ENCODE measurements around the gene TRIM23.
"Not testable (repeated sequence)": the region's sequence is repeated elsewhere in the genome, so short reads cannot be mapped to it uniquely, and the experiment has no call there.

TRIM23 gene

GRCh38 chr5:65624025-65624570, at the start of gene TRIM23:
Gene TRIM23 (minus strand): TSS chr5:65624333. CDS start chr5:65624274, 59 bp downstream.
- peak; percentile 97 for DNase-seq

GRCh38 chr5:65672796-65673195, 48.7 kb upstream of the TRIM23 start:
- no peak for DNase-seq

GRCh38 chr5:65668696-65669095, 44.6 kb upstream of the TRIM23 start:
- DNase-seq, result no peak

GRCh38 chr5:65663804-65664521, 39.8 kb upstream of the TRIM23 start:
- no peak for DNase-seq

- DNase-seq, result no peak
Observed at GRCh38 chr5:65654713-65655112, 30.6 kb upstream of the TRIM23 start.

- DNase-seq, result no peak
Observed at GRCh38 chr5:65651144-65651543, 27.0 kb upstream of the TRIM23 start.

GRCh38 chr5:65647941-65648340, 23.8 kb upstream of the TRIM23 start:
- DNase-seq, result no peak

- DNase-seq, result no peak
Observed at GRCh38 chr5:65646938-65647337, 22.8 kb upstream of the TRIM23 start.

GRCh38 chr5:65640240-65640639, 16.1 kb upstream of the TRIM23 start:
- no peak for DNase-seq

GRCh38 chr5:65630981-65631380, 6.8 kb upstream of the TRIM23 start:
- no peak for DNase-seq

- peak; percentile 23 for DNase-seq
Observed at GRCh38 chr5:65625743-65626142, 1.6 kb upstream of the TRIM23 start.

GRCh38 chr5:65624571-65625555, 730 bp upstream of the TRIM23 start, which contains the start of the genes SHLD3 and TRAPPC13:
Gene SHLD3 (plus strand): TSS chr5:65625027. CDS start chr5:65629588, 4,561 bp downstream.
Gene TRAPPC13 (plus strand): TSS chr5:65625027. CDS start chr5:65625061, 34 bp downstream.
- peak; percentile 97 for DNase-seq

GRCh38 chr5:65623482-65623881, 651 bp downstream of the TRIM23 start:
- peak; percentile 38 for DNase-seq

GRCh38 chr5:65621961-65622360, 2.2 kb downstream of the TRIM23 start:
- DNase-seq, result not testable (repeated sequence)

GRCh38 chr5:65620021-65620420, 4.1 kb downstream of the TRIM23 start:
- no peak for DNase-seq

- DNase-seq, result no peak
Observed at GRCh38 chr5:65612298-65612907, 11.7 kb downstream of the TRIM23 start.

GRCh38 chr5:65611524-65611923, 12.6 kb downstream of the TRIM23 start:
- no peak for DNase-seq

GRCh38 chr5:65601761-65602160, 22.4 kb downstream of the TRIM23 start:
- not testable (repeated sequence) for DNase-seq

GRCh38 chr5:65588694-65589093, 35.4 kb downstream of the TRIM23 start:
- DNase-seq, result no peak

- DNase-seq, result no peak
Observed at GRCh38 chr5:65577141-65577540, 47.0 kb downstream of the TRIM23 start.

- DNase-seq, result no peak
Observed at GRCh38 chr5:65570598-65571226, 53.4 kb downstream of the TRIM23 start.

- DNase-seq, result no peak
Observed at GRCh38 chr5:65566505-65566904, 57.6 kb downstream of the TRIM23 start.
